Mucosa of rectum (tissue), 2 donors: ENCODE data around the gene FOXL3.
"Not testable (repeated sequence)": the region's sequence is repeated elsewhere in the genome, so short reads cannot be mapped to it uniquely, and the experiment has no call there.

Experiments
- H3K27ac ChIP-seq, 2 donors: one replicate each; pipeline ENCODE4 v1.7.0; 2013; ENCODE audit warnings: inconsistent platforms in 2 of 2, low read depth in 2 of 2, low read length in 2 of 2
- H3K27me3 ChIP-seq, 2 donors: one replicate each; pipeline ENCODE4 v1.7.0; 2013; ENCODE audit warnings: low read length in 2 of 2; ENCODE audit not compliant: control insufficient read depth in 2 of 2, insufficient read depth in 2 of 2
- H3K36me3 ChIP-seq, 2 donors: one replicate each; pipeline ENCODE4 v1.7.0; 2013; ENCODE audit warnings: low read length in 2 of 2; ENCODE audit not compliant: control insufficient read depth in 2 of 2, insufficient read depth in 2 of 2
- H3K4me1 ChIP-seq, 2 donors: one replicate each; pipeline ENCODE4 v1.7.0; 2013; ENCODE audit warnings: low read length in 2 of 2, mild to moderate bottlenecking in 1 of 2; ENCODE audit not compliant: control insufficient read depth in 2 of 2, insufficient read depth in 2 of 2
- H3K4me3 ChIP-seq, 2 donors: one replicate each; pipeline ENCODE4 v1.7.0; 2013; ENCODE audit warnings: low read length in 2 of 2
- H3K9ac ChIP-seq, 2 donors: one replicate each; pipeline ENCODE4 v1.7.0; 2013; ENCODE audit warnings: low read length in 2 of 2, low read depth in 1 of 2, mild to moderate bottlenecking in 1 of 2
- H3K9me3 ChIP-seq, 2 donors: one replicate each; pipeline ENCODE4 v1.7.0; 2013; ENCODE audit warnings: low read length in 2 of 2; ENCODE audit not compliant: control insufficient read depth in 2 of 2
- donor health status: healthy.
- donor health status: Normal muscosa, but diverticular disease.

The FOXL3 gene

DNA sequence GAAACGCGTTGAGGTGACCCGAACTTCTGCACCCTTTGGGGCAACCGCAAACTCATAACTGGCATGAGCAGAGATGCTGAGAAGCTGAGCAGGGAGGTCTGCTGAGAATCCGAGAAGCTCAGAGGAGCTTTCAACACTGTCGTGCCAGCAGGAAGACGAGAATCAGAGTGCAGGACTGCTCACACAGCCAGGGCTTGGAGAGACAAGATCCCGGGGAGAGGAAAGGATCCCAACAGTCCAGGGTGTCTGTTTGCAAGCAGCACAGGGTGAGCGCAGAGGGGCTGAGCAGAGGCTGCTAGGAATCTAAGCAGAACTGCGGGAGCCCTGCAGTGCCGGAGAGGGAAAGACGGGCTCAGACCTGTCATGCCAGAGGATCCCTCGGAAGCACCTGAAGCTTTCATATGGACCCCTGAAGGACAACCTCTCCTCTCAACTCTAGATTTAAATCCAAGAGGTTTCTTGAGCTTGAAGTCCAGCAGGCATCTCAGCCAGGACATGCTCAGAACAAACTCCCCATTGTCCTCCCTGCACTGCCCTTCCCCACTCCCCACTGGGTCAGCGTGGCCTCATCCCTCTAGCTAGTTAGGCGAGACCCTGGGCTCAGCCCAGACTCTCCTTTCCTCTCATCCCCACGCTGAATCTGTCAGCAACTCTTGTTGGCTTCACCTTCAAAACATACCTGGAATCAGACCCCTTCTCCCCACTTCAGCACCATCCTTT is 40.7 kb downstream of the FOXL3 start:
- Histone ChIP-seq H3K9ac (peak overlapping the region; percentile 48 to 61), H3K9me3 (no peaks in the 10 kb centered on the region), H3K36me3 (no peaks in the 10 kb centered on the region), H3K4me3 (peak overlapping the region in 1 of 2 donors; percentile 23), H3K27me3 (no peaks in the 10 kb centered on the region), H3K4me1 (peaks cover 45 to 57% of the 10 kb centered on the region in 2 donors), H3K27ac (peak overlapping the region; percentile 74 to 81)

DNA sequence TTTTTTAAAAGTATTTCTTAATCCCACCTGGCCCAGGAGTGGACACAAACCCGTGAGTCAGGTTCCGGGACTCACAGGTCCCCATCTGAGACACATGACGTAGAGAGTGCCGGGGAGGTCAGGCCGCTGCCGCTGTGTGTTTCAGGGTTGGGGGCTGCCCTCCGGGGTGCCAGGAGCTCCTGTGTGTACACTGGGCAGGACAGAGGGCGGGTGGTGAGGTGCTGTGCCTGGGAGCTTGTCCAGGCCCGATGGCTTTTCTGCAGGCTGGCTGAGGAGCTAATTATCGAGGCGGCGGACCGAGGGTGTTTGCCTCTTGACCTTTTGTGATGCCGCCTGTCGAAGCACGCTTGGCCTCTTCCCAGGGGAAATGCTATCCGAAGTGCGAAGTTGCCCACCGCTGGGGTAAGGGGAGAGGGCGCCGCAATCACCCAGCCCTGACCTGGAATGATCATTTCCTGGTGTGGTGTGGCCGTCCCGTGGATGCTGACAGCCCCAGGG is 42.1 kb downstream of the FOXL3 start:
- H3K9ac ChIP-seq: no peak overlapping the region
- no peaks in the 10 kb centered on the region for H3K9me3 ChIP-seq
- peaks cover 37 to 50% of the 10 kb centered on the region in 2 donors for H3K4me1 ChIP-seq
- H3K27ac ChIP-seq: no peak overlapping the region
- H3K4me3 ChIP-seq: no peak overlapping the region
- no peaks in the 10 kb centered on the region for H3K36me3 ChIP-seq
- H3K27me3 ChIP-seq: no peaks in the 10 kb centered on the region

DNA sequence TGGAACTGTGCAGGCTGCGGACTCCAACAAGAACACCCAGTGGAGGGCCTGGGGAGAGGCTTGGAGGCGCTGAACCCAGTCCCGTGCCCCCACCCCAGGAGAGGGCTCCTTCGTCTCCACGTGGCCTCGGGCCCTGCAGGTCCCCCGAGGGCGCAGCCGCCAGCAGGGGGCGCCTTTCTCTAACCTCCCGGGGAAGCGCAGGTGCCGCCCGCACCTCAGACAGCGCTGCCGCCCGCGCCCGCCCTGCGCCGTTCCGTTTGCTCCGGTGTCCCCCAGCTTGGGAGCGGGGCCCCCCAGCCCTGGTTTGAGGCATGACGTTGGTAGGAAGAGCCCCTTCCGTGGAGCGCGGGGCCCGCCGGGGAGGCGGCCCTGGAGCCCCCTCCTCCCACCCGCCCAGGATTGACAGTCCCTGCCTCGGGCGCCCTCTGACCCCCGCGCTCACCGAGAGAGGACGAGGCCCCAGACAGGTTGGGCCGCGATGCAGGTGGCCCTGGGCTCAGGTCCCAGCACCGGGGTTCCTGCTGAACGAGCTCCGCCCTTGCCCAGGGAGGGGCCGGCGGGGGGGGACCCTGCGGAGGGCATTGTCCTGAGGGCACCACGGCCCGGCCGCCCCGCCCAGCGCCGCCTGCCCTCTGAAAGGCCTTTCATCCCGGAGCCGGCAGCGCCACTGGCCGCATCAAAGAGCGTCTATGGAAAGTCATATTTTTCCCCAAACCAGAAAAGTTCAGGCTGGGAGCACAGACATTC is 42.8 kb downstream of the FOXL3 start:
- Histone ChIP-seq H3K27me3 (no peaks in the 10 kb centered on the region), H3K4me1 (peaks cover 29 to 42% of the 10 kb centered on the region in 2 donors), H3K27ac (peak overlapping the region; percentile 48 to 64), H3K4me3 (peak overlapping the region in 1 of 2 donors; percentile 20), H3K9me3 (no peaks in the 10 kb centered on the region), H3K36me3 (no peaks in the 10 kb centered on the region), H3K9ac (peak overlapping the region in 1 of 2 donors; percentile 57)

DNA sequence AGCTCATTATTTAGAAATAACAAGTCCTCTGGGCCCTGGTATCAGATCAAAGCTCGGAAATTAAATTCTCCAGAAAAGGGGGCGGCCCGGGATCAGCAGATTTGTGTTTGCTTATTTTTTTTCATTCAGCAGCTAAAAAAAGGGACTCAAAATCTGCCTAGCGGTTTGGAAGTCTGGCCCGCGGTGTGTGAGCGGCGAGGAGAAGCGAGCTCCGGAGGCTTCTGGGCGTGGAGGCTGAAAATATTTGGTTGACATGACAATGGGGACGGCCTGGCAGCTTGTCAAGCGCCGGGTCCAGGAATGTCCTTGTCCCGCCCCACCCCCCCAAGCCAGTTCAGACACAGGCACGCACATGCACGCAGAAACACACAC is 43.4 kb downstream of the FOXL3 start:
- peak overlapping the region in 1 of 2 donors; percentile 64 for H3K27ac ChIP-seq
- no peaks in the 10 kb centered on the region for H3K9me3 ChIP-seq
- no peaks in the 10 kb centered on the region for H3K27me3 ChIP-seq
- H3K4me3 ChIP-seq: no peak overlapping the region
- peaks cover 25 to 38% of the 10 kb centered on the region in 2 donors for H3K4me1 ChIP-seq
- H3K36me3 ChIP-seq: no peaks in the 10 kb centered on the region
- H3K9ac ChIP-seq: peak overlapping the region in 1 of 2 donors; percentile 57

DNA sequence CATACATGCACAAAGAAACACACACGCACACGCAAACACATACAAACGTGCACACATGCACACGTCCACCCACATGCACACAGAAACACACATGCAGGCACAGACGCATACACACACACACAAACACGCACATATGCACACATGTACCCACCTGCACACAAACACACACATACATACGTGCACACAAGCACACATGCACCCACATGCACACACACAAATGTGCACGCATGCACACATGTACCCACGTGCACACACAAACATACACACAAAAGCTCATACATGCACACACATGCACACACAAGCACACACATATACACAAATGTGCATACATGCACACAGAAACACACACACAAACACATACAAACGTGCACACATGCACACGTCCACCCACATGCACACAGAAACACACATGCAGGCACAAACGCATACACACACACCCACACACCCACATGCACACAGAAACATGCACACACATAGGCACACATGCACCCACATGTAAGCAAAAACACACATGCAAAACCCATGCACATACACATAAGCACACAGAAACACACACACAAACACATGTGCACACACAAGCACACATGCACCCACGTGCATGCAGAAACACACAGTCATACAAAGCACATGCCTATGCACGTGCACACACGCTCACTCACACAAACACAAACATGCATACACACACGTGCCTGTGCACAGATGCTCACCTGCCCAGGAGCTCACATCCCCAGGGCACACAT is 44.8 kb downstream of the FOXL3 start:
- no peaks in the 10 kb centered on the region for H3K36me3 ChIP-seq
- H3K27me3 ChIP-seq: no peaks in the 10 kb centered on the region
- no peaks in the 10 kb centered on the region for H3K9me3 ChIP-seq
- H3K4me1 ChIP-seq: peaks cover 21 to 33% of the 10 kb centered on the region in 2 donors
- no peak overlapping the region for H3K9ac ChIP-seq
- H3K27ac ChIP-seq: no peak overlapping the region
- H3K4me3 ChIP-seq: no peak overlapping the region

DNA sequence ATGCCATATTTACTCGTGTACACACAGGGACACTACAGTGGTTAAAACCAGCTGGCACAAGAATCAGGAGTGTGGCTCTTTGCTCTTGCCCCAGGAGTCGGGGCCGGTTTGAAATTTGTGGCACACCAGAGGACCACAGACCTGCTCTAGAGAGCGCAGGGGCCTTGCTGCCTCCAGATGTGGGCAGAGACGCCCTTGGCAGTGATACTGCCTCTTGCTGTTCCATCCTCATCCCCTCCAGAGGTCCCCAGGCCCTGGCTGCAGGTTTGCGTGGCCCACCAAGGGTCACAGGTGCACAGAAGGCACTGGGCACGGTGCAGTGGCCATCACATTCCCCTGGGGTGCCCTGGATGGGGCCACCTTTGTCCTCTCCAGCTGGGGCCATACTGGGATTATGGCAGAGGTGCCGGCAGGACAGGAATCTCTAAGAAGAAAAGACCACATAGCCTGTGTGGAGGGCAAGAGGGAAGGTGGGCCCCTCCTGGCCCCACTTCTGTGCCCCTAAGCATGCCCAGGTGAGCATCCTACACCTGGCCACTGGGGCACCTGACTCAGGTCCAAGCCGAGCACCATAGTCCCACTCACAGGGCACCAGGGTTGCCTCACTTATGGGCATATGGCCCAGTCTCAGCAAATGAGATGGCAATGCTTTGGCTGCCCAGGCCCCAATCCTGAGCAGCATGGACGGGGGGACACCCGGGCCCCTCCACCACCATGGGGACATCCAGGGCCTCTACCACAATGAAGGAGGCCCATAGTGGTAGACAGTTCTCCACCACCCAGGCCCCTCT is 45.6 kb downstream of the FOXL3 start:
- H3K36me3 ChIP-seq: no peaks in the 10 kb centered on the region
- H3K27me3 ChIP-seq: no peaks in the 10 kb centered on the region
- no peak overlapping the region for H3K9ac ChIP-seq
- H3K9me3 ChIP-seq: no peaks in the 10 kb centered on the region
- peaks cover 16 to 32% of the 10 kb centered on the region in 2 donors for H3K4me1 ChIP-seq
- no peak overlapping the region for H3K27ac ChIP-seq
- no peak overlapping the region for H3K4me3 ChIP-seq

DNA sequence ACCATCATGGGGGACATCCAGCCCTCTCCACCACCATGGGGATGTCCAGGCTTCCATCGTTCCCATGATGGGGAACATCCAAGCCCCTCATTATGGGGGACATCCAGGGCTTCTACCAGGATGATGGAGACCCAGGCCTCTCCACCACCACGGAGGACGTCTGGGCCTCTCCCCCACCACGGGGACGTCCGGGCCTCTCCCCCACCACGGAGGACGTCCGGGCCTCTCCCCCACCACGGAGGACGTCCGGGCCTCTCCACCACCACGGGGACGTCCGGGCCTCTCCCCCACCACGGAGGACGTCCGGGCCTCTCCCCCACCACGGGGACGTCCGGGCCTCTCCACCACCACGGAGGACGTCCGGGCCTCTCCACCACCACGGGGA is 46.2 kb downstream of the FOXL3 start:
- not testable (repeated sequence) for H3K4me3 ChIP-seq, H3K9me3 ChIP-seq, H3K36me3 ChIP-seq, H3K27ac ChIP-seq, H3K27me3 ChIP-seq, H3K9ac ChIP-seq
- H3K4me1 ChIP-seq: peaks cover 10 to 32% of the 10 kb centered on the region in 2 donors

DNA sequence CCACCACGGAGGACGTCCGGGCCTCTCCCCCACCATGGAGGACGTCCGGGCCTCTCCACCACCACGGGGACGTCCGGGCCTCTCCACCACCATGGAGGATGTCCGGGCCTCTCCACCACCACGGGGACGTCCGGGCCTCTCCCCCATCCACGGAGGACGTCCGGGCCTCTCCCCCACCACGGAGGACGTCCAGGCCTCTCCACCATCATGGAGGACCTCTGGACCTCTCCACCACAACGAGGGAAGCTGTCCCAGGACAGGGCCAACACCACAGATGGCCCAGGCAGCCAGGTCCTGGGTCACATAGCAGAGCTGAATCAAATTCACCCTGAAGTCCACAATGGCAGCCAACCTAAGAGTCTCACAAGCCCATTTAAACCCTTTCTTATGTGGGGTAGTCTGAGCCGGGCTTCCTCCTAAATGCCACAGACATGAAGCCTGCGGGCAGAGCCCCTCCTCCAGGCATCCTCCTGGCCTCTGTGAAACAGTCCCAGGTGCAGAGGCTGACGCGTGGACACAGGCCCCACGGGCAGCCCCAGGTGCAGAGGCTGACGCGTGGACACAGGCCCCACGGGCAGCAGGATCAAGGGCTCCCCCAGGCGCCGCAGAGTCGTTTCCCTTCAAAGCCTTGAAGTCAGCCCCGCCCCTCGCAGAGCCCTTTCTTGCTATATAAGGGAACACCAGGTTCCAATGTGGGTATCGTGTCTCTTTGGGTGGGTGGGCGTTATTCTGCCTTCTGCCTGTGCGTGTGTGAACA is 47.0 kb downstream of the FOXL3 start:
- Histone ChIP-seq H3K4me3 (no peak overlapping the region), H3K9ac (no peak overlapping the region), H3K27me3 (no peaks in the 10 kb centered on the region), H3K9me3 (no peaks in the 10 kb centered on the region), H3K27ac (no peak overlapping the region), H3K36me3 (no peaks in the 10 kb centered on the region), H3K4me1 (peaks cover 14 to 35% of the 10 kb centered on the region in 2 donors)

DNA sequence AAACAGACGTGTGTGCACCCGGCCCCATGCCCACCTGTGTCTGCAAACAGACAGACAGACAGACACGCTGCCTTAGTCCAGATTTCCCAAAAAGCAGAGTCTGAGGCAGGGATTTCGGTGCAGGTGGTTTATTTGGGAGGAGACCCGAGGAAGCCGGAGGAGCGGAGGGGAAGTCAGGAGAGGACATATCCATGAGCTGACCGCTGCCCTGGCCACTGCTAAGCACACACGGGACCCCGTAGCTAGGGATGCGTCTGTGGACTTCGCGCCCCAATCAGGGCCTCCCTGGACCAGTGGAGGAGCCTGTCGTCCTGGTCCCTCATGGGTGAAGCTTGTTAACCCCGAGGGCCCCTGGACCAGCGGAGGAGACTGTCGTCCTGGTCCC is 47.6 kb downstream of the FOXL3 start:
- no peaks in the 10 kb centered on the region for H3K27me3 ChIP-seq
- H3K27ac ChIP-seq: no peak overlapping the region
- H3K4me3 ChIP-seq: no peak overlapping the region
- H3K4me1 ChIP-seq: peaks cover 14 to 38% of the 10 kb centered on the region in 2 donors
- H3K9ac ChIP-seq: no peak overlapping the region
- H3K9me3 ChIP-seq: no peaks in the 10 kb centered on the region
- H3K36me3 ChIP-seq: no peaks in the 10 kb centered on the region
